Thyroid gland (tissue), 4 donors: Measurements from ENCODE around the gene ICE2.

Experiments
- POLR2A ChIP-seq, 2 donors: fragments of 450-650 bp; IDR thresholded peaks; one replicate each; pipeline ENCODE4 v1.6.1; 2017; ENCODE audit warnings: antibody characterized with exemption in 2 of 2, mild to moderate bottlenecking in 2 of 2, moderate library complexity in 1 of 2
- TF ChIP-seq, protein P1 (sequence below), 6 experiments: fragments of 200-600 bp in 3 of 6; fragments of 450-650 bp in 3 of 6; sonication (generic) in 3 of 6; IDR thresholded peaks; one replicate each; pipeline ENCODE4 v1.5.1; 2016 to 2019; ENCODE audit warnings: antibody characterized with exemption in 6 of 6, mild to moderate bottlenecking in 2 of 6, inconsistent platforms in 1 of 6, moderate library complexity in 1 of 6

DNA sequence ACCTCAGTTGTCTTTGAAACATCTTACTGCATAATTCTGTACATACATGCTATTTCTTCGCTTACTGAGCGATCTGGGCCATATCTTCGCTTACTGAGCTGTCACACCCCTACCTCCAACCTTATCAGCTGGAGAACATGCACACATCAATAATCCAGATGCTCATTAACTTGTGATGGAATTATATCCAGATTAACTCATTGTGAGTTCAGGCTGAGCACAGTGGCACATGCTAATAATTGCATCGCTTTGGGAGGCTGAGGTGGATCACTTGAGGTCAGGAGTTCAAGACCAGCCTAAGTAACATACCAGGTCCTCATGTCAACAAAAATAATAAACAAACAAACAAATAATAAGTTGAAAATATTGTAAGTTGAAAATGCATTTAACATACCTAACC lies 61.8 kb downstream of the ICE2 start:
- no peak for TF ChIP-seq POLR2A (IDR thresholded peaks at IDR 0.05)
- TF ChIP-seq, protein P1, sequence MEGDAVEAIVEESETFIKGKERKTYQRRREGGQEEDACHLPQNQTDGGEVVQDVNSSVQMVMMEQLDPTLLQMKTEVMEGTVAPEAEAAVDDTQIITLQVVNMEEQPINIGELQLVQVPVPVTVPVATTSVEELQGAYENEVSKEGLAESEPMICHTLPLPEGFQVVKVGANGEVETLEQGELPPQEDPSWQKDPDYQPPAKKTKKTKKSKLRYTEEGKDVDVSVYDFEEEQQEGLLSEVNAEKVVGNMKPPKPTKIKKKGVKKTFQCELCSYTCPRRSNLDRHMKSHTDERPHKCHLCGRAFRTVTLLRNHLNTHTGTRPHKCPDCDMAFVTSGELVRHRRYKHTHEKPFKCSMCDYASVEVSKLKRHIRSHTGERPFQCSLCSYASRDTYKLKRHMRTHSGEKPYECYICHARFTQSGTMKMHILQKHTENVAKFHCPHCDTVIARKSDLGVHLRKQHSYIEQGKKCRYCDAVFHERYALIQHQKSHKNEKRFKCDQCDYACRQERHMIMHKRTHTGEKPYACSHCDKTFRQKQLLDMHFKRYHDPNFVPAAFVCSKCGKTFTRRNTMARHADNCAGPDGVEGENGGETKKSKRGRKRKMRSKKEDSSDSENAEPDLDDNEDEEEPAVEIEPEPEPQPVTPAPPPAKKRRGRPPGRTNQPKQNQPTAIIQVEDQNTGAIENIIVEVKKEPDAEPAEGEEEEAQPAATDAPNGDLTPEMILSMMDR (IDR thresholded peaks at IDR 0.05) = no peak
